Measurements from ENCODE around the gene GRIP2.

The GRIP2 gene

GRCh38 chr3:14502472-14502871 is 37.7 kb downstream of the GRIP2 start:
- DNase-seq (ENCODE audit: low read depth): no peak
- TF ChIP-seq CTCF (IDR thresholded peaks at IDR 0.05; ENCODE audit: insufficient read depth, low read depth, low read length, missing control alignments): no peak
- H3K4me3 ChIP-seq (ENCODE audit: low read length): no peak overlapping the region

- DNase-seq (ENCODE audit: low read depth): no peak
- H3K4me3 ChIP-seq (ENCODE audit: low read length): no peak overlapping the region
- TF ChIP-seq CTCF (IDR thresholded peaks at IDR 0.05; ENCODE audit: insufficient read depth, low read depth, low read length, missing control alignments): no peak
Observed at GRCh38 chr3:14497321-14497720, 42.8 kb downstream of the GRIP2 start.

GRCh38 chr3:14496351-14496750 is 43.8 kb downstream of the GRIP2 start:
- TF ChIP-seq CTCF (IDR thresholded peaks at IDR 0.05; ENCODE audit: insufficient read depth, low read depth, low read length, missing control alignments): no peak
- no peak for DNase-seq (ENCODE audit: low read depth)
- no peak overlapping the region for H3K4me3 ChIP-seq (ENCODE audit: low read length)

GRCh38 chr3:14494973-14495300 is 45.2 kb downstream of the GRIP2 start:
- H3K4me3 ChIP-seq (ENCODE audit: low read length): no peak overlapping the region
- DNase-seq (ENCODE audit: low read depth): no peak
- TF ChIP-seq CTCF (IDR thresholded peaks at IDR 0.05; ENCODE audit: insufficient read depth, low read depth, low read length, missing control alignments): no peak

- no peak for TF ChIP-seq CTCF (IDR thresholded peaks at IDR 0.05; ENCODE audit: insufficient read depth, low read depth, low read length, missing control alignments)
- no peak for DNase-seq (ENCODE audit: low read depth)
- H3K4me3 ChIP-seq (ENCODE audit: low read length): no peak overlapping the region
Observed at GRCh38 chr3:14494279-14494972, 45.7 kb downstream of the GRIP2 start.

- no peak for DNase-seq (ENCODE audit: low read depth)
- no peak for TF ChIP-seq CTCF (IDR thresholded peaks at IDR 0.05; ENCODE audit: insufficient read depth, low read depth, low read length, missing control alignments)
- no peak overlapping the region for H3K4me3 ChIP-seq (ENCODE audit: low read length)
Observed at GRCh38 chr3:14492948-14493881, 46.9 kb downstream of the GRIP2 start.
